Amygdala (tissue), 56 donors: ENCODE measurements around the gene ARCN1.
A peak's percentile ranks its signal among the peaks of the same experiment; 100 is the strongest.

Experiments used
- DNase-seq, 56 donors: peaks; one replicate each; lab custom pipeline; 2025; lab: John Stamatoyannopoulos, UW

The ARCN1 gene

DNA sequence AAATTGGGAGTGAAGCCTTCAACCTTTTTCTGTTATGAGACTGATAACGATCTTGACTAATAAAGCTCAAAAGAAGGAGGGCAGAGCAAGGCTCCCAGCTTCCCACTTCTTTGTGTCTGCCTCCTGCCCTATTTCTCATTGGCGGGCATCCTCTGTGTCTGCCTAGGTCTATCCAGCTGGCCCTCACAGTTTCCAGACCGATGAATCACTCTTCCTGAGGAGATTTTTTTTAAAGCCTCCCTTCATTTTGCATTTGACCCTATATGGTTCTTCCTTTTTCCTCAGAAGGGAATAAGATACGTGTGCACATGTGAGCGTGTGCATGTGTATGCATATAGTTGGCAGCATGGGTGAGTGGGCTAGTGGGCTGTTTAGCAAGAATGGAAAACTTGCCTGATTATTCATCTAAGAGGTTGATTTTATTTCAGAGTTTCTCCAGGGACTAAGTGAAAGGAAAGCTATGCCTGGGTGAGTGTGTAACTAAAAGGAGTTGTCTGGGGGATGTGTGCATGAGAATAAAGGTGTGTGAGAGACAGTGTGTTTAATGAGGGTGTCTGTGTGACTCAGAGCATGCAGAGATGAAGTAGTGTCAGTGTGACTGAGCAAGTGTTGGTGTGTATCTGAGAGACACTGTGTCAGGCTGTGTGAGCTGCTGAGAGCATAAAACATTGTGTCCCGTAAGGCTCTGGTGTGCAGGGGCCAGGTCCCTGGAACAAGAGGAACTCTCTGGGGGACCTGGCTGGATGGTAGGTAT, 47.4 kb downstream of the ARCN1 start:
- DNase-seq, result peak in 23 of 56 donors; percentile 15 to 61 (median 34)

DNA sequence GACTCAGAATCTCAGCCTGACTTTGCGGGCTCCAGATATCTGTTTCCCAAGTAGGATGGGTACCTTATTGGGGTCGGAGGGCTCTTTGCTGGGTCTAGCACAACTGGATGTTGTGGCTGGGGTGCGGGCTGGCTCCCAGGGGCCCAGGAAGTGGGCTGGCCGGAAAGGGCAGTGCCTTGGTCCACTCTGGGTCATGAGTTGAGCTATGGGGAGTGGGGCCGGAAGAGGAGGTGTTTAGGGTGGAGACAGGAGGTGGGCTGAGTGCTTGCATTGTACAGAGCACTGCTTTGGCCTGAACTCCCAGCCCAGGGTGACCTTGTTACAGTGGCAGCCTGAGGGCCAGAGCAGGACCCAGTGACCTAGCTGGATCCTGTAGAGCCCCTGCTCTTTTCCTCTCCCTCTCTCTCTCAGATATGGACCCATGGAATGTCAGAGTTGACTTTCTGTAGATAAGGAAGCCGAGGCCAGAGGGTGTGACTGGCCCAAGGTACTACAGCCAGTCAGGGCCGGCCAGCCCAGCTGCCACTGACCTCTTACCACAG, 48.4 kb downstream of the ARCN1 start:
- DNase-seq, result no peak

DNA sequence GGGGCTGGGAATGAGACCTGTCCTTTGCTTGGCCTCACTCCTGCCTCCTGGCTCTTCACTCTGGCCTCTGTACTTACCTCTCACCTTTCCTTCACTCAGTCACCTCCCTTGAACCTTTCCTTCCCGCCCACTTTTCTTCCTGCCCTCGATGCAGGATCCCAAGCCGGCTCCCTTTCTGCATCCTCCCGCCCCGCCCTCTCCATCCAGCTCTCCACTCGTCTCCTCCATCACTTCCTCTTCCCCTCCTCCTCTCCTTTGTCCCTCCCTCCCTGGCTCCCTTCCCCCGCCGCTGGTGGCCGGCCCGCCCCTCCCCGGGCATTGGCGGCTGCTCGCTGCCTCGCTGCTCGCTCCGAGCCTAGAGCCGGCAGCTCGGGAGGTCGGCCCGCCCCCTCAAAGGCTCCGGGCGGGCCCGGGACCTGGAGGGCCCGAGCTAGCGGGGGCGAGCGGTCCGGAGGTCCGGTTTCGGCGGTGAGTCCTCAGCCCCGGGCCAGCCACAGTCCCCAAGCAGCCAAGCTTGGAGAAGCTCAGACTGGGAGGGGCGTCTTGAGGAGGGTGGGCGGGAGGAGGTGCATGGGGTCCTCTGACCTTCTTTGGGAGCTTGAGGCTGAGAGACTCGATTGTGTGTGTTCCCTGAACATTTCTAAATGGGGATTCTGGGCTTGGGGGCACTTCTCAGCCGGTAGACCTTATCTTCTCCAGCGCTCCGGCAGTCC, 49.0 kb downstream of the ARCN1 start:
- peak in 53 of 56 donors; percentile 38 to 92 (median 81) for DNase-seq

DNA sequence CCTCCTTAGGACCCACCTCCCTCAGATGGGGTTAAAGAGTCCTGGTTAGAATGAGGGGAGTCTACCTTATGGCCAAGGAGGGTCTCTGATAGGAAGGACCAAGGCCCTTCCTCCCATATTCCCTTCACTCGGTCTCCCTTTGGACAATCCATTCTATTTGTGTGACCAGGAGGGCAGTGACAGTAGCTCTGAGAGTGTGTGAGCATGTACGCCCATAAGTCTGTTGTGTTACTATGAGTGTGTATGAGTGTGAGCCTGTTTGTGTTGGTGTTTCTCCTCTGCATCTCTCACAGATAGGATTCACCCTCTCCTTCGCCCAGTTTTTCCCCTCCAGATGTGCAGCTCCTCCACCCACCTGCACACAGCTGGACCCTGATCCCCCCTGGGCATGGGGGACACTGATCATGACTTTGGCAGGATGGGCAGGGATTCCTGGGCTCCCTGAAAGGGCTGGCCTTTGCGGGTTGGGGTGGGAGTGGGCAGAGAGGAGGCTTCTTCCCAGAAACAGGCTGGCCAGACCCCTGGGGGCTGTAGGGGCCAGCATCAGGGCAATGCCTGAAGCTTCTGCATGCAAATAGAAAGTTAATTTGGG, 49.7 kb downstream of the ARCN1 start:
- DNase-seq, result peak in 1 of 56 donors; percentile 45

DNA sequence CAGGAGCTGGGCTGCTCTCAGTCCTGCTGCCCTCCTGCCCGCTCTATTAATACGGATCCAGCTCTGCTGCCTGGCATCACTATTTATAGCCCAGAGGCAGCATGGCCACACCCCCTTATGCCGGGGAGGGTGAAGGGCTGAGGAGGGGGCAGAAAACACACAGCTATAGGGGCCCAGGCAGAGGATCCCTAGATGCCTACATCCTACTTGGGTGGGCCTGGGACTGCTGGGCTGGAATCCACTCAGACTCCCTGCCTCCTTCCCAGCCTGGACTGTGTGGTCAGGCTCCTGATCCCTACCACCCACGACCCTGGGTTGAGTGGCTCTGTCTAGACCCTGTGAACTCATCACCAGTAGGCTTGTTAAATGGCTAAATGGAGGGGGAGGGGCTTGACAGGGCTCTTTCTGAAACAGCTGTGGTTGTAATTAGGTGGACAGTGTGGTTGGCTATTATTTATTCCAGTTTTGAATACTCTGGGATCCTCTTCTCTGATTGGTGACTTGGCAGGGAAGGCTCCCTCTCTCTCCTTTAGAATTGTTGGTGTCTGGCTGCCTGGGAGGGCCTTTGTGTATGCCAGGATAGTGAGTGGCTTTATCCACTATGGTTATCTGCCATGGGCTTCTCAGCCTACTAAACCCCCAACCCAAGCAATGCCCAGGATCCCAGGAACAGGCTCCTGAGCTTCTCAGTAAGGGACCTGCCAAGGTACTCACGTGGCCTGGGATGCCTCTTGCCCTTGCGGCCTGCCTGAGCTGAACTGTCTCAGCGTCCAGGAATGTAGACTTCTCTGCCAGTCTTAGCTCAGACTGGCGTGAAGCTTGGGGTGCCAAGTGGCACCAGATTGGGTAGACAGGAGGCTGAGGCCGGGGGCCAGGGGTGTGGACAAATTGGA, 50.4 kb downstream of the ARCN1 start:
- DNase-seq, result peak in 28 of 56 donors; percentile 19 to 80 (median 42)

DNA sequence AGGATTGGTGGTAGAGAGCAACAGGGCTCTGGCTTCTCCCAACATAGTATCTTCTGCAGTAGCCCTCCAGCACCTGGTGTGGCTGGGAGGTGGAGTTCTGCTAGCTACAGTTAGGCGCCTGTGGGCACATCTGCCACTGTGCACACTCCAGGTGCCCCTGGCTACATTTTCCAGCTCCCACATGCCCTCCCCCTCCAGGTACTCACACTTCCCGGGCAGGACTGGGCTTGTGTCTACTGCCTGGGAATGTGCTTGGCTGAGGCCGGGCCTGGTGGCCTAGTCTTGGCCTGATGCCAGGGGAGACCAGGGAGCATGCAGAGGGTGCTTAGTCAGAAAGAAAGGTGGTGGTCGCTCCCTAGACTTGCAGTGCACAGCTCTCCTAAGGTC, 51.1 kb downstream of the ARCN1 start:
- peak in 2 of 56 donors; percentile 26 to 37 for DNase-seq

DNA sequence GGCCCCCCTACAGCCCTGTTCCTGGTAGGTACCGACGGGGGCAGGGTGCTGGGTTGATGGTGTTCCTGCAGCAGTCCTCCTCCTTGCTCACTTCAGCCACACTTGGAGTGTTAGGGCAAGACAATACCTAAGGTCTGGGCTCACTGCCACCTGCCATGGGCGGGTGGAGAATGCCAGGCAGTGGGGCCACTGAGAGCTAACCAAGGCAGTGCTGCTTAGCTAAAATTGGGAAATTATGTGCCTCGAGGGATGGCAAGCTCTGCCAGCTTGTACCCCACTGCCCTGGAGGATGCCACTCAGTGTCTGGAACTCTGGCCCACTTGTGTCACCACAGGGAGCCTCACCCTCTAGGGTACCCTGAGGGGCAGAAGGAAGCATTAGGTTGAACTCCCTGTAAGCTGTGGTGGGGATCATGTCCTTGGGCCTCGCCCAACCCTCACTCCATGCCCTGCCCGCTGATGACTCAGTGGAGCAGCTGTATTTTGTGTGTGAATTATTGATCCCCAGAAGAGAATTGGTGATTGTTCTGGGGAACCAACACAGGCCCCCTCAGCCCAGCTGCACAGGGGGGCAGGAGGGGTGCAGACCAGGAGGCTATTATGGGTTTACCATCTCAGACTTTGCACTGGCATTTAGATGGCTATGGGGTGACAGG, 53.0 kb downstream of the ARCN1 start:
- peak in 30 of 56 donors; percentile 16 to 76 (median 49) for DNase-seq

DNA sequence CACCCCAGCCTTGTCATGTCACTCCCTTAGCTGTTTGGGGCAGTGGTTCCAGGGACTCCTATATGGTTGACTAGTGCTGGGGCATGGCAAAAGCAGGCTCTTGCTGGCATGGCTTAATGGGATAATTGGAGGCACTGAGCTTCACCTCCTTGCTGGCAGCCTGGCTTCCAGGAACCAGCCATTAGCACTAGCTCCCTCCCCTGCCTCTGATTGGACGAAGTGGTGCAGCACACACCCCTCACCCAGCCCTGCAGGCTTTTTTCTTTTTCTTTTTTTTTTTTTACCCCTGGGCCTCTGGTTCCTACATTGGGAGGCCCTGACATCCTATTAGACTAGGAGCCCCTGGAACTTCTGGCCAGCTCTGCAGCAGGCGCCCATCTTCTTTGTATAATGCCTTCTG, 53.8 kb downstream of the ARCN1 start:
- DNase-seq, result peak in 1 of 56 donors; percentile 25

DNA sequence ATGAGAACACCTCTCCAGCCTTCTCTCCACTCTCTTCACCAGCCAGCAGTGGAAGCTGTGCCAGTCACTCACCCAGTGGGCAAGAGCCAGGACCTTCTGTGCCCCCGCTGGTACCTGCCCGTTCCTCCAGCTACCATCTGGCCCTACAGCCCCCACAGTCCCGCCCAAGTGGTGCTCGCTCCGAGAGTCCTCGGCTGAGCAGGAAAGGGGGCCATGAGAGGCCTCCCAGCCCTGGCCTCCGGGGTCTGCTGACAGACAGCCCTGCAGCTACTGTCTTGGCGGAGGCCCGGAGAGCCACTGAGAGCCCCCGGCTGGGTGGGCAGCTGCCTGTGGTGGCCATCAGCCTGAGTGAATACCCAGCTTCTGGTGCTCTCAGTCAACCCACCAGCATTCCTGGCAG, 55.4 kb downstream of the ARCN1 start:
- DNase-seq, result no peak

DNA sequence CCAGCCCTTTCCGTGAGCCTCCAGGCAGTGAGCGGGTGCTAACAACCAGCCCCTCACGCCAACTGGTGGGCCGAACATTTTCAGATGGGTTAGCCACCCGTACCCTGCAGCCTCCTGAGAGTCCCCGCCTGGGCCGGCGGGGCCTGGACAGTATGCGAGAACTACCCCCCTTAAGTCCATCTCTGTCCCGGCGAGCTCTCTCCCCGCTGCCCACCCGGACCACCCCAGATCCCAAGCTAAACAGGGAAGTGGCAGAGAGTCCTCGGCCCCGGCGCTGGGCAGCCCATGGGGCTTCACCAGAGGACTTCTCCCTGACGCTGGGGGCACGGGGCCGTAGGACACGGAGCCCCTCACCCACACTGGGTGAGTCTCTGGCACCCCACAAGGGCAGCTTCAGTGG, 55.8 kb downstream of the ARCN1 start:
- DNase-seq, result no peak

DNA sequence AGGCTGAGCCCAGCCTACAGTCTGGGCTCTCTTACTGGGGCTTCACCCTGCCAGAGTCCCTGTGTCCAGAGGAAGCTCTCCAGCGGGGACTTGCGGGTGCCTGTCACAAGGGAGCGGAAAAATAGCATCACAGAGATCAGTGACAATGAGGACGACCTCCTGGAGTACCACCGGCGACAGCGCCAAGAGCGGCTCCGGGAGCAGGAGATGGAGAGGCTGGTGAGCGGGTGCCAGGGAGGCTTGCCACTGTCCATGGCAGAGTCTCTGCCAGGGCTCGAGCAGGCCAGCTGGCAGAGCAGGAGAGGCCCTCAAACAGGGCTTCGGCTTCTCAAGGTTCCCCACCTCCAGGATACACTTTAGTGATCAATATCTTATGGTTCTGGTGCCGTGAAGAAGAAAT, 56.2 kb downstream of the ARCN1 start:
- DNase-seq, result peak in 24 of 56 donors; percentile 8 to 71 (median 46)

DNA sequence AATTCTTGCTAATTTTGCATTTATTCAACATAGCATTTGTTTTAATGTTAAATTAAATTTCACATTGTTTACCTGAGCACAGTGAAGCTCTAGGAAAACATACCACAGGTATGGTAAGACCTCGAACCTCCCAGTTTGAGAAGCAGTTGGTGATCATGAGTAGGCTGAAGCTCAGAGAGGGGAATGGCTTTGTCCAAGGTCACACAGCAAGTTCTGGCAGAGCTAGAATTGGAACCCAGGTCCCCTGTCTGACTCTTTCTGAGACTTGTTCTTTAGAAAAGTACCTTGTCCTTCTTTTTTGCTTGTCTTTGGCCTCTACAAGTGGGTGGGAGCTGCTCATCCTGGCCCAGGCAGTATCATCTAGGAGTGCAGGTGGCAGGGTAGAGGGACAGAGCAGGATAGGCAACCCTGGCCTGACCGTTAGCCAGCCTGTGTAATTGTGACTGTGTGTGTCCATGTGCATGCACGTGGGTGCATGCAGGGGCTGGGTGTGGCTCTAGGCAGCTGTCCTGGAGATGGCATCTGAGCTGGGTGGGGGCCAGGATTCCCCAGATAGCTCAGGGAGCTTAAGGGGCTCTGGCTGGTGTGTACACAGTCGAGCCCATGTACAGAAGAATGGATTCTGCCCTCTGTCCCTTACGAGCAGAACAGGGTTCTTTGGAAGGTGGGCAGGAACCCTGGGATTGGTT, 56.8 kb downstream of the ARCN1 start:
- no peak for DNase-seq

DNA sequence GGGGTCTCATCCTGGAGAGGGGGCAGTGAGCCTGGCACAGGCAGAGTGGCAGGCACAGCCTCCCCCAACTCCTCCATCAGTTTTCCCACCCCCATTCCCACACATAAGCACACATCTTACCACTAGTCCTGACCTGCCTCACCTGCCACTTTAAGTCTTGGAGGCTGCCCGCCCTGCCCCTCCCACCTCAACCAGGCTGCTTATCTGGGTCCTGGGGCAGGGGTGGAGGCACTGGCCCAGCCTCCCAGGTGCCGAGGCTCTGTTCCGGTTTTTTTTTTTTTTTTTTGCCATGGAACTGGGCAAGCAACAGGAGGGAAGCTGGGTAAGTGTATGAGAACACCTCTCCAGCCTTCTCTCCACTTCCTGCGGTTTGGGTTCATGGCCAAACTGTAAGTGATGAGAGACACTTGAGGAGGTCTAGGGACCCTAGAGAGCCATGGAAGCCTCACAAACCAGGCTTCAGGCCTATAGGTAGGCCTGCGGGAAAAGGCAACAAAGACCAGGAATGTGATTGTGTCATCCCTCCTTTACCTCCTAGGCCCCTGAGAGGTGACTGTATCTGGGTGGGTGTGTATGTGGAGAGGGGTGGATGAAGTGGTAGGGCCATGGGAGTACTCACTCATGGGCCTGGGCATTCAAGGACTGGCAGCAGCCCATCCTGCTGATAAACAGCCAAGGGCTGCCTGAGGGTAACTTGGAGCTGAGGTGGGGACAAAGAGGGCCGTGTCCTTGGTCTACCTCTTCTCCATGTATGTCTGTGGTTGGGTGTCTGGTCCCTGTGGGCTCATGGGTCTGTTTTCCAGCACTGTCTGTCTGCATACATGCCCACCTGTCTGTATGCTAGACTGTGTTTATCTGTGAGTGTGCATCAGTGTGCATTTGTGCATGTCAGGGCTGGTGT, 57.8 kb downstream of the ARCN1 start:
- DNase-seq, result no peak

DNA sequence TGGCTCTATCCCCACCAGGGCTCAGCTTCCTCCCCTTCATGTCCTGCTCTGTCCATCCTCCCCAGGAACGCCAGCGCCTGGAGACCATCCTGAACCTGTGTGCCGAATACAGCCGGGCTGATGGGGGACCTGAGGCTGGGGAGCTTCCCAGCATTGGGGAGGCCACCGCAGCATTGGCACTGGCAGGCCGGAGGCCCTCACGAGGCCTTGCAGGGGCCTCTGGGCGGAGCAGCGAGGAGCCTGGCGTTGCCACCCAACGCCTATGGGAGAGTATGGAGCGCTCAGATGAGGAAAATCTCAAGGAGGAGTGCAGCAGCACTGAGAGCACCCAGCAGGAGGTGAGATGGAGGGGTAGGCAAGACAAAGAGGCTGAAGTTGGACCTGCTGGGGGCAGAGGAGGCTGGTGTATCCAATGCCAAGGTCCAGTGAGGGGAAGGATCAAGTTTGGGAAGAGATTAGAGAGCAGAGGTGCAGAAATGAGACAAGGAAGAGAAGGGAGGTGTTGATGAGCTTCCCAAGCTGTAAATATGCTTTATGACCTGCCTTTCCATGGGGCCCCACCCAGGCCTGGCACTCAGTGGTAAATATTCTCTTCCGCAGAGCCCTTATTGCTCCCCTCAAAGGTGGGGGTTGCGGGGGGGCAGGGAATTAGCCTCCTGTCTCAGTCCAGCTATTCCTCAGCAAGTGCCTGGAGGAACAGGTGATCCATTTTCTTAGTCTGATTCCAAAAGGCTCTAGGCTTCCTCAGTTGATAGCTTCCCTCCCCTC, 59.1 kb downstream of the ARCN1 start:
- no peak for DNase-seq

DNA sequence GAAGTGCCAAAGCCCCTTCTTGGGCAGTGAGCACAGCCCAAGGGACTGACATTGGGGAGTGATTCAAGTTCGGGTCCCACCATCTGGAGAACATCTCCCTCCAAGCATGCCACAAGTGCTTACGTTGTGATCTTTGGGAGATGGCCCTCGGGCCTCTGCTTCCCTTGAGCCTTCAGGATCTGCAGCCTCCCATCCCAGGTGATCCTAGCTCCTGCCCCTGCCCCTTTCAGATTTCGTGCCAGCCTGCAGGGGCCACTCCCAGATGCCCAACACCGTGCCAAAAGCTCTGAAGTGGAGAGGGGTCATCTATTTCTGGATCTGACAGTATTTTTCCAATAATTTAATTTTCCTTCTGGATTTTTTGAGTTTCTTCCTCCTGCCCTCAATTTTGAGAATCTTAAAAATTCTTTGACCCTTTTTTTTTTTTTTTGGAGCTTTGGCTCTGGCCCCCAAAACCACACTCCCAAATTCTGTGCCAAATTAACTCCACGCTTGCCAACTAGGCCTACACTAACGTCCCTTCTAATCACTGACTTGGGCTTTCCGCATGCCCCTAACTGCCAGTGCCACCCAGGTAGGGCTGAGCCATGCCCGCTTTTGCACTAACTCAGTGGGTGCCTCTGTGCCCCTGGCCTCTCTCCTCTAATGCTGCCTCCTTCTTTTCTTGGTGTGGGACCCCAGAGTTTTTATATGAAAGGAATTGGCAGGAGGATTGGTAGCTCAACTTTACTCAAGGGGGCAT, 60.5 kb downstream of the ARCN1 start:
- DNase-seq, result no peak

DNA sequence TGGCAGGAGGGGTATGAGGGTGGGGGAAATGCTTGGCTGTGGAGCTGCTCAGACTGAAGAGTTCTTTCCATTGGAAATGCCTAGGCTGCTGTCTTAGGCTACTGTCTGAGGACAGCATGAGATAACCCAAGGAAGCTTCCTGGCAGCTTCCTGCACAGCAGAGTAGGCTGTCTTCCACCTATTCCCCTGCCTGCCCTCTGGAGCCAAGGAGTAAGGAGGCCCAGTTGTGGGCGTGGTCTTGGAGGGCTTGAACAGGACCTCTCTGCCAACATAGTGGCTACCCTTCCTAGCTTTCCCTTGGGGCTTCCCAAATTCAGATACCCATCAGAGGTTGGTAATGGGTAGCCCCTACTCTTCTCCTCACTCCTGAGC, 61.1 kb downstream of the ARCN1 start:
- no peak for DNase-seq

DNA sequence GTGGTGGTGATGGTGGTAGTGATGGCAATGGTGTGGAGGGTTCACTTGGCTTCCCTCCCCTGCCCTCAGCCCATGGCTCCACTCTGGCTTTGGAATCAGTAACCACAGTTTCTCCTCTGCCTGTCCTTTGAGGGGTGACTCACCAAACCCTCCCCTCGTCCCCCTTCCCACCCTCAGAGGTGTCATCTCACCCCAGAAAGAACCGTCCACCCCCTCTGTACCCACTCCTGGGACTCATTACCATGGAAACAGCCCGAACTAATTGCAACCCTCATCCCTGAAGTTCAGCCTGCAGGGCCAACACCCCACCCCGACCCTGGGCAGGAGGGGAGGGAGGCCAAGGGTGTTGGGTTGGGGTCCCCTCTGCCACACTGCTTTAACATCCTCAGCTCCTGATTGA, 61.8 kb downstream of the ARCN1 start:
- no peak for DNase-seq
